ENCODE measurements around the gene PPP2R2C.

PPP2R2C gene

GRCh38 chr4:6324999-6325787 lies 147.2 kb downstream of the PPP2R2C start:
- peak; percentile 42 for DNase-seq

- DNase-seq, result no peak
Observed at GRCh38 chr4:6324461-6324998, 147.9 kb downstream of the PPP2R2C start.

DNA sequence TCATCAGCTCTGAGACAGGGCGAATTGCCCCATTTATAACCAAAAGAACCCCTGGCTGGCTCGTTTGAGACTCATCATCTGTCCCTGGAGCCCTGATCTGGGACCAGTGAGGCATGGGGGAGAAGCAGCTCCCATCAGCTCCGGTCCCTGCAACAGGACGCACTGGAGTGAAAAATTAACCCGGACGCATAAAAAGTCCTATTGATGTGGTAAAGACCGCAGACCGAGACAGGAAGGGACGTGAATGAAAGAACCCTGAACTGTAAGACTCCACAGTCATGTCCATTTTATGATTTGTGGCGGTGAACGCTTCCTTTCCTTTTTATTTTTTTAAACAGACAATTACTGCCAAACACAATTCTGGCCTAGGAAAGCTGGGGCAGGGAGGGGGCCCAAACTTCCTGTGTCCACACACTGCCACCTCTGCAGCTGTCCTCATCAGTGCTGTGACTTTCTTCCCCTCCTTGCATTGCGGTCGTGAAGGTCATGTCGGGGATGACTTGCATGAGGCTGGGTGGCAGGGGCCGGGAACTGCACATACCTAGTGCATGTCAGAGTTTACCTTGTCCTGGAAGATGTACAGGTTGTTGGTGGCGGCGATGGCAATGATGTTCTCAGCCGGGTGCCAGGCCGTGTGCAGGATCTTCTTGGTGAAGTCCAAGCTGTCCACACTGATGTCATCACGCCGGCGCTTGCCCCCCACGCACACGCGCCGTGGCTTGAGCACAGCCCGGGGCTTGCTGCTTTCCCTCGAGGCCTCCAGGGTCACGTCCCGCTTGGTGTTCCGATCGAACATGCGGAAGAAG lies 149.4 kb downstream of the PPP2R2C start:
- no peak for DNase-seq

DNA sequence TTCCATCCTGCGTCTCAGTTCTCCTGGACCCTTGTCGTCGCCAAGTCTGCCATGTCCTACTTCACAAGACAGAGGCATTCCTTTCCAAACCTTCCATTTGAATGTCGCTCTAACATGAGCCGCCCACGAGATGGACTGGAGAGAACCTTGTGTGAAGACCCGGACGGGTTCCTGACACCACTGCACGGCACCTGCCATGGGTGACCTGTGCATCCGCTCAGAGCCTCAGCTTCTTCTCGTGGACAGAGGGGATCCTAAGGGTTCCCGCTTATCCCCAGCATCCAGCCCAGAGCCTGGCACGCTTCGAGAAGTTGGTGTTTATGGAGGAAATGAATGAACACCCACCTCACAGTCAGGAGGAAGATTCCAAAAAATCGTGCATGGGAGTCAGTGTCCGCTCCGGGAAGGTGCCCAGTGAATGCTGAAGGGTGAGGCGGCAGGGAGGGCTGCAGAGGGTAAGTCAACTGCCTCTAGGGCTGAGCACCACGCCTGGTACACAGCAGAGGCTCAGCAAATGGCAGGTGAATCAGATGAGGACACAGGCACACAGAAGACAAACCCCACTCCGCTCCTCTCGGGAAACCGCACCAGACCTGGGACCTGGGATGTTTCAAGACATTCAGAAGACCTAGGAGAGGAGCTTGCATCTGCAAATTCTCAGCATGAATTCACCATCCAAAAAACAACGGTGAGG lies 150.2 kb downstream of the PPP2R2C start:
- DNase-seq, result no peak

- no peak for DNase-seq
Observed at GRCh38 chr4:6321361-6321760, 151.1 kb downstream of the PPP2R2C start.

- no peak for DNase-seq
Observed at GRCh38 chr4:6320663-6321062, 151.8 kb downstream of the PPP2R2C start.

- DNase-seq, result no peak
Observed at GRCh38 chr4:6319530-6320150, 152.8 kb downstream of the PPP2R2C start.

- no peak for DNase-seq
Observed at GRCh38 chr4:6318206-6318605, 154.2 kb downstream of the PPP2R2C start.

GRCh38 chr4:6316461-6317003 lies 155.9 kb downstream of the PPP2R2C start:
- DNase-seq, result no peak

- no peak for DNase-seq
Observed at GRCh38 chr4:6313216-6313615, 159.2 kb downstream of the PPP2R2C start.

- no peak for DNase-seq
Observed at GRCh38 chr4:6309777-6310176, 162.6 kb downstream of the PPP2R2C start.

GRCh38 chr4:6308899-6309643 lies 163.3 kb downstream of the PPP2R2C start:
- peak; percentile 77 for DNase-seq

GRCh38 chr4:6307891-6308290 lies 164.5 kb downstream of the PPP2R2C start:
- DNase-seq, result no peak

GRCh38 chr4:6307230-6307629 lies 165.2 kb downstream of the PPP2R2C start:
- DNase-seq, result no peak

DNA sequence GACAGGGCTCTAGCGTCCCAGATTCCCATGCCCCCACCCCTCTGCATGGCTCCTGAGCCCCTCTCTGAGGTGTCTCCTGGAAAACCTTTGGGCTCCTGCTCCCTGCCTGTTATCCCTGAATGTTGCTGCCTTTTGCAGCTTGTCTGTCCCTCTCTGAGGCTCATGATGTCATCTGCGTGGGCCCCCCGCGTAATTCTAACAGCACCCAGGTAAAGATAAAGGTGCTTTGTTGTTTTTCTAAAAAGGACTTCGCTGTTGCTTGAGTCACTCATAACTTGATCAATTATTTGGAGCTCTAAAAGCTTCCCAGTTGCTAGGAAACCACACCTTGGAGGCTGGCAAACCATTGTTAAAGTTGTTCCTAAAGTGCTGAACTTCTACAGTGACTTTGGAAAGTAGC lies 166.1 kb downstream of the PPP2R2C start:
- no peak for DNase-seq

DNA sequence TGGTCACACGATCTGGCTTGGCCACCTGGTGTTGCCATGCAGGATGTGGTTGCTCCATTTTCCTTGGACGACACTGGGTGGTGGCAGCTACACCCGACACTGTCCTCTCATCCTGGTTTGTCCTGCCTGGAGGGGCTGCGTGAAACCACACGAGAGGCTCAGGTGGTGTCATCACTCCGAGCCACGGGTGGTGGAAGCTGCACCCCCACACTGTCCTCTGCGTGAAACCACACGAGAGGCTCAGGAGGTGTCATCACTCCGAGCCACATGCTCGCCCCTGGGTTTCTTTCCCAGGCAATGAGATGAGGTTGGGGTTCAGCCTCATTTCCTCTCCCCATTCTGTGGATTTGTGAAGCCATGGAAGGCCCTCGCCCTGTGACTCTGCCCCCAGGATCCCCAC lies 168.5 kb downstream of the PPP2R2C start:
- no peak for DNase-seq

DNA sequence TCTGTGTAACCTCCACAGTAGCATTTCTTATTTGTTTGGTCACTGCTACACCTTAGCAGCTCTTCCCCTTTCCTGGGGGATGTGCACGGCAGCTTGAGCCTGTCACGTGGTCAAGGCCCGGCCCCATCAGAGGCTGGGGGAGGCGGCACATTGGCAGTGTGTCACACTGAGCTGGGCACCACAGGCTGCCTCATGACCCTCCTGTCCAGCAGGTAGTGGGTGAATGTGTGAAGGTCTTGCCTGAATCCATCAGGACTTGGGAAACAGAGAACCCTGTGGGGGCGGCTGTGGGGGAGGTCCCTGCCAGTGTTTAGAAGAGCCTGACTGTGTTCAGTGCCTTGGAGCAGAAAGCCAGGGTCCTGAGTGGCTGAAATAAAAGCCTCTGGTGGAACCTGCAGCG lies 169.5 kb downstream of the PPP2R2C start:
- no peak for DNase-seq

- DNase-seq, result no peak
Observed at GRCh38 chr4:6301732-6302442, 170.5 kb downstream of the PPP2R2C start.

DNA sequence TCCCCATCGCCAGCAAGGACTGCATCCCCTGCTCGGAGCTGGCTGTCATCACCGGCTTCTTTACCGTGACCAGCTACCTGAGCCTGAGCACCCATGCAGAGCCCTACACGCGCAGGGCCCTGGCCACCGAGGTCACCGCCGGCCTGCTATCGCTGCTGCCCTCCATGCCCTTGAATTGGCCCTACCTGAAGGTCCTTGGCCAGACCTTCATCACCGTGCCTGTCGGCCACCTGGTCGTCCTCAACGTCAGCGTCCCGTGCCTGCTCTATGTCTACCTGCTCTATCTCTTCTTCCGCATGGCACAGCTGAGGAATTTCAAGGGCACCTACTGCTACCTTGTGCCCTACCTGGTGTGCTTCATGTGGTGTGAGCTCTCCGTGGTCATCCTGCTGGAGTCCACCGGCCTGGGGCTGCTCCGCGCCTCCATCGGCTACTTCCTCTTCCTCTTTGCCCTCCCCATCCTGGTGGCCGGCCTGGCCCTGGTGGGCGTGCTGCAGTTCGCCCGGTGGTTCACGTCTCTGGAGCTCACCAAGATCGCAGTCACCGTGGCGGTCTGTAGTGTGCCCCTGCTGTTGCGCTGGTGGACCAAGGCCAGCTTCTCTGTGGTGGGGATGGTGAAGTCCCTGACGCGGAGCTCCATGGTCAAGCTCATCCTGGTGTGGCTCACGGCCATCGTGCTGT lies 171.2 kb downstream of the PPP2R2C start:
- no peak for DNase-seq

DNA sequence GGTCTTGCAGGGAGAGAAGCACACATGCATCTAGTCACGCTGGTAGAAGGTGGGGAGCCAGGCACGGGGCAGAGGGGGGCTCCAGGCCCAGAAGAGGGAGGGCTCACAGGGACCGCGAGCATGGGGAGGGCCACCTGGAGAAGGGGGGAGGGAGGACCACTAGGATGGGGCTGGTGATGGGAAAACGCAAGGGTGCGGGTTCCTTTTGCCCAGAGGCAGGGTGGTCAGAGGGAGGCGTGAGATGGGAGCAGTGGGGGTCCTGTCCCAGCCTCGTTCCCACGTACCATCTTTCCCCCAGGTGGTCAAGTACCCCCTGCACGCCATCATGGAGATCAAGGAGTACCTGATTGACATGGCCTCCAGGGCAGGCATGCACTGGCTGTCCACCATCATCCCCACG lies 172.1 kb downstream of the PPP2R2C start:
- DNase-seq, result no peak

- no peak for DNase-seq
Observed at GRCh38 chr4:6299875-6300274, 172.5 kb downstream of the PPP2R2C start.
